GM12872 (cell line): ENCODE measurements around the gene DDHD1.

Experiments used
- CTCF ChIP-seq: IDR thresholded peaks from 3 replicates; pipeline ENCODE4 v1.5.1; 2011; ENCODE audit warnings: low read depth, mild to moderate bottlenecking, low read length, moderate library complexity; ENCODE audit not compliant: insufficient read depth

The DDHD1 gene

GRCh38 chr14:53183611-53184010 is 30.5 kb upstream of the DDHD1 start:
- no peak for TF ChIP-seq CTCF

GRCh38 chr14:53183056-53183455 is 29.9 kb upstream of the DDHD1 start:
- no peak for TF ChIP-seq CTCF

- TF ChIP-seq CTCF: 0 out of 3 replicates have a peak, but pooled peaks have one; percentile 19
These were observed 27.4 kb upstream of the DDHD1 start for GRCh38 chr14:53180272-53181221.

GRCh38 chr14:53175375-53175774 is 22.3 kb upstream of the DDHD1 start:
- no peak for TF ChIP-seq CTCF

- TF ChIP-seq CTCF: no peak
These were observed 21.8 kb upstream of the DDHD1 start for GRCh38 chr14:53174918-53175317.

- no peak for TF ChIP-seq CTCF
These were observed 15.7 kb upstream of the DDHD1 start for GRCh38 chr14:53168786-53169185.

GRCh38 chr14:53167602-53168328 is 14.6 kb upstream of the DDHD1 start:
- no peak for TF ChIP-seq CTCF
